Psoas muscle (tissue), 8 donors: ENCODE results near the gene DISP2. TPM values are rescaled to one million over a fixed set of nuclear protein-coding genes. Genes with fewer than 3 reads are reported as not detected.

Source experiments
- ATAC-seq, 4 donors: fragments of 200-7000 bp; cut with Tn5 transposase; one replicate each; pipeline ENCODE4 v1.9.1; 2020; ENCODE audit warnings: moderate library complexity in 3 of 4, mild to moderate bottlenecking in 2 of 4
- DNase-seq, 2 donors: peaks; one replicate each; pipeline ENCODE4 v3.0.0-alpha.2; 2020
- H3K27ac ChIP-seq: fragments of 200-600 bp; one replicate; pipeline ENCODE4 v1.8.0; 2022
- H3K27me3 ChIP-seq, 3 donors: fragments of 200-600 bp in 1 of 3; one replicate each; pipeline versions ENCODE4 v1.6.1 to v1.8.0; 2013 to 2022; ENCODE audit warnings: low read length in 2 of 3, mild to moderate bottlenecking in 2 of 3, moderate library complexity in 1 of 3; ENCODE audit not compliant: insufficient read depth in 3 of 3
- H3K36me3 ChIP-seq, 2 donors: fragments of 200-600 bp in 1 of 2; one replicate each; pipeline versions ENCODE4 v1.6.1 to v1.8.0; 2013 to 2022; ENCODE audit warnings: low read depth in 1 of 2, mild to moderate bottlenecking in 1 of 2, moderate library complexity in 1 of 2; ENCODE audit not compliant: insufficient read depth in 1 of 2
- H3K4me1 ChIP-seq: fragments of 200-600 bp; one replicate; pipeline ENCODE4 v1.8.0; 2022
- H3K4me3 ChIP-seq: fragments of 200-600 bp; one replicate; pipeline ENCODE4 v1.8.0; 2022; ENCODE audit warnings: mild to moderate bottlenecking
- H3K9me3 ChIP-seq: fragments of 200-600 bp; one replicate; pipeline ENCODE4 v1.8.0; 2022
- CTCF ChIP-seq: fragments of 200-600 bp; IDR thresholded peaks from one replicate; pipeline ENCODE4 v1.8.0; 2022; ENCODE audit warnings: antibody characterized with exemption
- WGBS, 3 donors: extraction: QIAGEN DNeasy Blood & Tissue Kit; methylation state at CpG; one replicate each; pipeline versions ENCODE4 v1.1.6 to v1.1.7; 2013; 5-methylcytosine and 5-hydroxymethylcytosine counted together
- intact Hi-C, 2 donors: fragments of 100-400 bp; cut with DNase I; formaldehyde crosslinking; loops; one replicate each; pipeline versions ENCODE4 v1.11.0 to v1.14.2; 2022
- polyA plus RNA-seq, 3 donors: library from polyadenylated mRNA; stranded (reverse); fragments of 200-250 nt; gene quantifications; one replicate each; pipeline ENCODE4 v1.2.3, GENCODE V29; 2013
- total RNA-seq, 4 donors: library from RNA; stranded (reverse); fragmentation: NEBNext Ultra II Directional in 2 of 4; extraction: Animal tissue kit (Norgen Biotek cat#: 25700) in 2 of 4; gene quantifications; one replicate each; pipeline versions ENCODE4 v1.2.1 to v1.2.4, GENCODE V29; 2021 to 2023
- donor health status: healthy with polysubstance abuse.
- donor health status: DM: no; HTN: no; CAD: no; lungs with moderate emphysema.
- donor health status: Bipolar disorder and iron deficiency.
- donor health status: healthy.
- donor health status: DM: yes; HTN: yes; CAD: no.
- donor health status: DM: no; HTN: no; CAD: no.
- donor health status: DM: no; HTN: no; CAD: no.
- donor health status: DM: yes; HTN: yes; CAD: no.

DISP2 gene
- total and polyA plus RNA-seq, 7 donors, result 0.05 to 2.4 (median 0.62) TPM

- whole genome bisulfite sequencing, 3 donors, result 90 to 93% (median 92%) methylated on average over 9 of the region's 9 CpGs
- H3K4me1 ChIP-seq, result no peaks in the 10 kb centered on the region
- H3K27ac ChIP-seq, result no peak overlapping the region
- no peak for DNase-seq
- no peak for TF ChIP-seq CTCF
- intact Hi-C loops, result no loop called here
- no peaks in the 10 kb centered on the region for H3K27me3 ChIP-seq
- no peak overlapping the region for H3K4me3 ChIP-seq
- H3K9me3 ChIP-seq, result no peaks in the 10 kb centered on the region
- ATAC-seq, result no peak
- peaks cover 13 to 91% of the 10 kb centered on the region in 2 donors for H3K36me3 ChIP-seq
Measured at GRCh38 chr15:40413036-40413435, 55.0 kb downstream of the DISP2 start.

GRCh38 chr15:40414816-40415215, 56.8 kb downstream of the DISP2 start:
- H3K4me3 ChIP-seq, result no peak overlapping the region
- H3K27me3 ChIP-seq, result no peaks in the 10 kb centered on the region
- no peak overlapping the region for H3K27ac ChIP-seq
- whole genome bisulfite sequencing, 3 donors, result 76 to 90% (median 80%) methylated on average over 7 of the region's 7 CpGs
- ATAC-seq (no peak), DNase-seq (no peak)
- no peak for TF ChIP-seq CTCF
- no peaks in the 10 kb centered on the region for H3K9me3 ChIP-seq
- intact Hi-C loops, result no loop called here
- H3K4me1 ChIP-seq, result no peaks in the 10 kb centered on the region
- peaks cover 13 to 81% of the 10 kb centered on the region in 2 donors for H3K36me3 ChIP-seq

- WGBS, 3 donors, result 84 to 94% (median 90%) methylated on average over 10 of the region's 10 CpGs
- Histone ChIP-seq H3K4me3 (no peak overlapping the region), H3K27me3 (no peaks in the 10 kb centered on the region), H3K9me3 (no peaks in the 10 kb centered on the region), H3K4me1 (peaks cover 4% of the 10 kb centered on the region), H3K27ac (no peak overlapping the region), H3K36me3 (peaks cover 13 to 77% of the 10 kb centered on the region in 2 donors)
- intact Hi-C loops, result no loop called here
- TF ChIP-seq CTCF, result no peak
- DNase-seq (no peak), ATAC-seq (no peak)
Measured at GRCh38 chr15:40415226-40415625, 57.2 kb downstream of the DISP2 start.

- no peak for ATAC-seq
- TF ChIP-seq CTCF, result no peak
- H3K27me3 ChIP-seq, result no peaks in the 10 kb centered on the region
- H3K36me3 ChIP-seq, result peaks cover 9 to 68% of the 10 kb centered on the region in 2 donors
- H3K27ac ChIP-seq, result no peak overlapping the region
- DNase-seq, result no peak
- WGBS, 3 donors, result 90 to 94% (median 91%) methylated on average over 14 of the region's 14 CpGs
- intact Hi-C loops, result no loop called here
- H3K9me3 ChIP-seq, result no peaks in the 10 kb centered on the region
- H3K4me3 ChIP-seq, result no peak overlapping the region
- H3K4me1 ChIP-seq, result peaks cover 12% of the 10 kb centered on the region
Measured at GRCh38 chr15:40416056-40416455, 58.0 kb downstream of the DISP2 start.

GRCh38 chr15:40418126-40418525, 60.1 kb downstream of the DISP2 start:
- 86 to 91% (median 87%) methylated on average over 10 of the region's 10 CpGs for WGBS, 3 donors
- no peak for TF ChIP-seq CTCF
- no peak for DNase-seq
- Histone ChIP-seq H3K27ac (no peak overlapping the region), H3K36me3 (peaks cover 7 to 48% of the 10 kb centered on the region in 2 donors), H3K9me3 (no peaks in the 10 kb centered on the region), H3K4me1 (peaks cover 20% of the 10 kb centered on the region), H3K4me3 (no peak overlapping the region), H3K27me3 (no peaks in the 10 kb centered on the region)
- intact Hi-C loops, result no loop called here
- ATAC-seq, result no peak
